ENCODE data around the gene LPXN.

Gene LPXN

DNA sequence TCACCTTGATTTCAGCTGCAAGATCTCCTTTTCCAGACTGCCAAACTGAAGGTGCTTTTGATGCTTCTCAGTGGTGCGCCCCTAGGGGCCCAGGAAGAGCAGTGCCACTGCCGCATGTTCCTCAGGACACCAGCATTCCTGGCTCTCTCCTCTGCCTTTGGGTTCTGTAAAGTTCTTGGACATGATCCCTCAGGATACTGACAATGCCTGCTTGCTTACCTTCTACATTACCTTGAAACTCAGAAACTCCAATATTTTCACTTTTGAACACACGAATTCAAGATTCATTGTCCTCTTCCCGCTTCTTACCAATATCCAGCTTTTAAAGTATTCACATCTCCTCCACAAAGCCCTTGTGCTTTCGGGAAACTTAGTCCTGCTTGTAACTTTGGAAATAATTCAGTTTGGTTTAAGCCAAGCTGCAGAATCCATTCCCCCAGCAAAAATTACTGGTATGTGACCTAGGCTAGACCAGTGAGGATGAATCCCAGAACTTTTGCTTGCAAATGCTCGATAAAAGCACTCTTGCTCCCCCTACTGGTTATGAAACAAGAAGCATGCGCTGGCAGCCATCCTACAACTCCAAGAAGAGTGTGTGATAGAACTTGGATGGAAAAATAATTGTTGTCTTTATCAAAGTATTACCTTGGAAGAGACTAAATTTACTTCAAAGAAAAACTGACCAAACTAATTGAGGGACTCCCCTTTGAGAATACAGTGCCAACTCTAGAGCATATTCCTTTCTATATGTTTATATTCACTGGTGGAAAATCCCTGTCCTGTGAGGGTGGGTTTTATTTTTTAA is 51.2 kb downstream of the LPXN start:
- no CpG with 5 or more reads among the region's 7 CpGs for WGBS (ENCODE audit: insufficient coverage, insufficient read length)
- Histone ChIP-seq H3K27me3 (ENCODE audit: control insufficient read depth, insufficient read depth, low read length) (no peaks in the 10 kb centered on the region), H3K4me1 (ENCODE audit: control insufficient read depth, insufficient read depth, low read length) (peaks cover 2% of the 10 kb centered on the region; the same call in 1 of the 2 replicates), H3K27ac (ENCODE audit: low read length) (no peak overlapping the region), H3K4me3 (ENCODE audit: low read length) (no peak overlapping the region), H3K9me3 (ENCODE audit: control insufficient read depth, insufficient read depth, low read length) (no peaks in the 10 kb centered on the region), H3K36me3 (ENCODE audit: control insufficient read depth, insufficient read depth, low read length) (no peaks in the 10 kb centered on the region)
- peak; percentile 58 for DNase-seq (ENCODE audit: low read depth, low spot score)

DNA sequence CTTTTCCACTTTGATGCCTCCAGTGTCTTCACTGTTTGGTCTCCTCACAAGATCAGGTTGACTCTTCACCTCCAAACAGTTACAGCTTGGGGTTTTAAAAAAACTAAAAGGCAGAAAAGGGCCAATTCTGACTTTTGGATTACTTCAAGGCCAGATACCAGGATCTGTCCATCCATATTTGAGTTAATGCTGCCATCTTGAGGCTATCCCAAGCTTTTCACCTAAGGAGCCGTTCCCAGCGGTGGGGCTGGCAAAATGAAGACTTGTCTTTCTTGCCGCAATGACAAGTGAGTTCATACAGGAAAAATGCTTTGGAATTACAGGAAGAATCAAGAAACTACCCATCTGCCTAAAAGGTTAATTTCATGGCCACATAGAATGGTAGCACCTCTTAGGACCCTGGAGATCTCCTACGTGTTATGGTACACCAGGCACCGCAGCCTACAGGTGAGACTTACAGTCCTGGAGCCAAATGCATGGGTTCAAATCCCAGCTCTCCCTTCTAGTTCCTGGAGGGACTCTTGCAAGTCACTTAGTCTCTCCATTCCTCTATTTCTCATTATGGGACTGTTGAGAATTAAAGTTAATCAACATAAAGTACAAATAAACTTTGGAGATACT is 61.8 kb downstream of the LPXN start:
- WGBS (ENCODE audit: insufficient coverage, insufficient read length): no CpG with 5 or more reads among the region's 5 CpGs

DNA sequence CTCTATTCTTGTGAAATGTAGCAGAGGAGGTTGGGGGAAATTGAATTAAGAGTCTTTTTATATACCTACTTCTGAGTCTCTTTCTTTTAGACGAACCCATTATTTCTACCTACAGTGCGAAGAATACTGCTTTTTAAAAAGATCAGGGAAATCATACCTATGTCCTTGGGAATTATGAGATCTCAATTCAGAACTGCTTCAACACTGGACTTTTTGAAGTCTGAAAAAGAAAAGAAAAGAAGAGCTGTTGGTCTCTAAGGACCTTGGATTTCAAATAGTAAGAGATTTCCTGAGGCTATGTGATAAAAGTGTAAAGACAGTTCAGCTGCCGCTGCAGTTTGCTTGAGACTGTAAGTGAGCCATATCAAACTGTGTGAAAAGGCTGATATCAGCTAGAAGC is 64.0 kb downstream of the LPXN start:
- no CpG with 5 or more reads among the region's 3 CpGs for WGBS (ENCODE audit: insufficient coverage, insufficient read length)
- no peak for DNase-seq (ENCODE audit: low read depth, low spot score)
- no peaks in the 10 kb centered on the region for H3K36me3 ChIP-seq (ENCODE audit: control insufficient read depth, insufficient read depth, low read length)
- H3K9me3 ChIP-seq (ENCODE audit: control insufficient read depth, insufficient read depth, low read length): no peaks in the 10 kb centered on the region
- H3K27ac ChIP-seq (ENCODE audit: low read length): no peak overlapping the region
- no peaks in the 10 kb centered on the region for H3K27me3 ChIP-seq (ENCODE audit: control insufficient read depth, insufficient read depth, low read length)
- H3K4me1 ChIP-seq (ENCODE audit: control insufficient read depth, insufficient read depth, low read length): no peaks in the 10 kb centered on the region
- no peak overlapping the region for H3K4me3 ChIP-seq (ENCODE audit: low read length)

More for the DNA sequence above, 61.8 kb downstream of the LPXN start:
- Histone ChIP-seq H3K27me3 (ENCODE audit: control insufficient read depth, insufficient read depth, low read length) (no peaks in the 10 kb centered on the region), H3K9me3 (ENCODE audit: control insufficient read depth, insufficient read depth, low read length) (no peaks in the 10 kb centered on the region), H3K36me3 (ENCODE audit: control insufficient read depth, insufficient read depth, low read length) (no peaks in the 10 kb centered on the region), H3K4me3 (ENCODE audit: low read length) (no peak overlapping the region), H3K4me1 (ENCODE audit: control insufficient read depth, insufficient read depth, low read length) (no peaks in the 10 kb centered on the region), H3K27ac (ENCODE audit: low read length) (no peak overlapping the region)
- DNase-seq (ENCODE audit: low read depth, low spot score): peak; percentile 48

DNA sequence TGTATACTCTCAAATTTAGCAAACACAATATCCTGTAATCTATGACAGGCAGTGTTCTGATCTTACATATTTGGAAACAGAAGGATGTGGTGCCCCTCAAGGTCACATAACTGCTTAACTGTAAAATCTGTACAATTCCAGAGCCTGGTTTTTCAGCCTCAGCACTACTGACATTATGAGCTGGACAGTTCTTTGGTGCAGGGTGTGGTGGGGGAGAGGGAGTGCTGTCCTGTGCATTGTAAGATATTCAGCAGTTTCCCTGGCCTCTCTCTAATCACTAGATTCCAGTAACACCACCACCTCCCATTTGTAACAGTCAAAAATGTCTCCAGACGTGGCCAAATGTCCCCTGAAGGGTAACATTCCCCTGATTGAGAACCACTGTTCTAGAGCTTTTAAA is 65.9 kb downstream of the LPXN start:
- Histone ChIP-seq H3K27me3 (ENCODE audit: control insufficient read depth, insufficient read depth, low read length) (no peaks in the 10 kb centered on the region), H3K4me3 (ENCODE audit: low read length) (no peak overlapping the region), H3K27ac (ENCODE audit: low read length) (no peak overlapping the region), H3K4me1 (ENCODE audit: control insufficient read depth, insufficient read depth, low read length) (no peaks in the 10 kb centered on the region), H3K9me3 (ENCODE audit: control insufficient read depth, insufficient read depth, low read length) (no peaks in the 10 kb centered on the region), H3K36me3 (ENCODE audit: control insufficient read depth, insufficient read depth, low read length) (no peaks in the 10 kb centered on the region)
- WGBS (ENCODE audit: insufficient coverage, insufficient read length): no CpG with 5 or more reads among the region's 1 CpG
- no peak for DNase-seq (ENCODE audit: low read depth, low spot score)

DNA sequence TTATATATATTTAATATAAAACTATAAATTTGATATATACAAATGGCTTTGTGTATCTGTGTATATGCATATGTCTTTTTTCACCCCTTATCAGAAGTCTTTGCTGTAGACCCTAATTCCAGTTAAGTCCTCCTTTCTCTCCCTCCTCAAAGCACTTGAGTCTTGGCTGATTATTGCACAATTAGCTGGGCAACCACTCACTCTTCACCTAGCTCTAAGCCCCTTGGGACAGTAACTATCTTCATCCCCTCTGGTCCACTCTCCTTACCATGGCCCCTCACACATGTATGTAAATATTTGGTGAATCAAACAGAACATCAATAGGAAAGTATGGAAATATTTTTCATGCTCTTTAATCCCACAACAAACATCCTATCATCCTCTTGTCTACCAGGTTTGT is 66.8 kb downstream of the LPXN start:
- H3K9me3 ChIP-seq (ENCODE audit: control insufficient read depth, insufficient read depth, low read length): no peaks in the 10 kb centered on the region
- no peaks in the 10 kb centered on the region for H3K36me3 ChIP-seq (ENCODE audit: control insufficient read depth, insufficient read depth, low read length)
- no peak overlapping the region for H3K4me3 ChIP-seq (ENCODE audit: low read length)
- DNase-seq (ENCODE audit: low read depth, low spot score): no peak
- no peak overlapping the region for H3K27ac ChIP-seq (ENCODE audit: low read length)
- no peaks in the 10 kb centered on the region for H3K4me1 ChIP-seq (ENCODE audit: control insufficient read depth, insufficient read depth, low read length)
- no peaks in the 10 kb centered on the region for H3K27me3 ChIP-seq (ENCODE audit: control insufficient read depth, insufficient read depth, low read length)

DNA sequence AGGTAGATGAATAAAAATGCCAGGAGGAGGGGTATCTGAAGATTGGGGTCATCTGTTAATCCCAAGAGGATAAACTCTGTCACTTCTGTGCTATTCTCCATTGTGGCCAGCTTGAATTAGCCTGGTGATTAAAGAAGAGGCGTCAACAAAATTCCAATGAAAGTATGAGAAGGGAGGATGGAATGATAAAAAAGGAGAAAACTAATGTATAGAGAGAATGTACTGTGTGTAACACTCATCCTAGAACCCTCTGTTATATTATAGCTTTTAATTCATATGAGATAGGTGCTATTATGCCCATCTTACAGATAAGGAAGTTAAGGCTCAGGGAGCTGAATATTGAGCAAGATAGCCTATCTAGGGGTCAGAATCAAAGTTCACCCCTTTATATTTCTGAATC is 67.7 kb downstream of the LPXN start, which contains the start of gene OR5B21:
Gene OR5B21, minus strand, starts transcription at position 101 of the 400 bp plus-strand sequence. Its CDS starts 0 bp downstream, at position 101.
- Histone ChIP-seq H3K27ac (ENCODE audit: low read length) (no peak within 1 kb of the TSS), H3K27me3 (ENCODE audit: control insufficient read depth, insufficient read depth, low read length) (no peaks in the 10 kb centered on the region), H3K4me1 (ENCODE audit: control insufficient read depth, insufficient read depth, low read length) (no peaks in the 10 kb centered on the region), H3K9me3 (ENCODE audit: control insufficient read depth, insufficient read depth, low read length) (no peaks in the 10 kb centered on the region), H3K36me3 (ENCODE audit: control insufficient read depth, insufficient read depth, low read length) (no peaks in the 10 kb centered on the region), H3K4me3 (ENCODE audit: low read length) (no peak within 1 kb of the TSS)
- DNase-seq (ENCODE audit: low read depth, low spot score): no peak
- no CpG with 5 or more reads among the region's 1 CpG for WGBS (ENCODE audit: insufficient coverage, insufficient read length)

DNA sequence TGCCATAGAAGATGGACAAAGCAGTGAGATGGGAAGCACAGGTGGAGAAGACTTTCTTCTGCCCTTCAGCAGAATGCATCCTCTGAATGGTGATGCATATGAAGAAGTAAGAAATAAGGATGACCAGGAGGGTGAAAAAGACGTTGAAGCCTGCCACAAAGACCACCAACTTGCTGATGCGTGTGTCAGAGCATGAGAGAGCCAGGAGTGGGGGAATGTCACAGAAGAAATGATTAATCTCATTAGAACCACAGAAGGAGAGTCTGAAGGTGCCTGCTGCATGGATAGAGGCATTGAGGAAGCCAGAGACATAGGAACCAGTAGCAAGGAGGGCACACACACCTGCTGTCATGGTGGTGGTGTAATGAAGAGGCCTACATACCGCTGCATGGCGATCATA is 68.3 kb downstream of the LPXN start:
- H3K4me1 ChIP-seq (ENCODE audit: control insufficient read depth, insufficient read depth, low read length): no peaks in the 10 kb centered on the region
- H3K9me3 ChIP-seq (ENCODE audit: control insufficient read depth, insufficient read depth, low read length): no peaks in the 10 kb centered on the region
- no peaks in the 10 kb centered on the region for H3K27me3 ChIP-seq (ENCODE audit: control insufficient read depth, insufficient read depth, low read length)
- H3K4me3 ChIP-seq (ENCODE audit: low read length): no peak overlapping the region
- no CpG with 5 or more reads among the region's 4 CpGs for WGBS (ENCODE audit: insufficient coverage, insufficient read length)
- H3K27ac ChIP-seq (ENCODE audit: low read length): no peak overlapping the region
- no peaks in the 10 kb centered on the region for H3K36me3 ChIP-seq (ENCODE audit: control insufficient read depth, insufficient read depth, low read length)
- no peak for DNase-seq (ENCODE audit: low read depth, low spot score)

DNA sequence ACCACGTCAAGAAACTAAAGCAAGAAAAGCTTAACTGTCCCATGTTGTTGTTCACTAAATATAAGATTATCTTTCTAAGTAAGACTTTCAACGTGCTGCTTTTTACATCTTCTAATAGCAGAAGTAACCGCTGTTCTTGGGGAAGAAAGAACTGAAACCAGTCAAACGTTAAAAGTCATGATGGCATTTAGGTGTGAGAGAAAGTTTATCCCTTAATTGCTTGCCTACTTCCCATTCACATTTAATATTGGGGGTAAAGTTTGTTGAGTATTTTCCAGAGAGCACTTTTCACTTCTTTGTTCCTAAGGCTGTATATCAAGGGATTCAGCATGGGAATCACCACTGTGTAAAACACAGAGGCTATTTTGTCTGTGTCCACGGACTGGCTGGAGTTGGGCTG is 68.7 kb downstream of the LPXN start:
- no peaks in the 10 kb centered on the region for H3K4me1 ChIP-seq (ENCODE audit: control insufficient read depth, insufficient read depth, low read length)
- no peak overlapping the region for H3K4me3 ChIP-seq (ENCODE audit: low read length)
- WGBS (ENCODE audit: insufficient coverage, insufficient read length): no CpG with 5 or more reads among the region's 5 CpGs
- H3K27me3 ChIP-seq (ENCODE audit: control insufficient read depth, insufficient read depth, low read length): no peaks in the 10 kb centered on the region
- no peak for DNase-seq (ENCODE audit: low read depth, low spot score)
- no peaks in the 10 kb centered on the region for H3K36me3 ChIP-seq (ENCODE audit: control insufficient read depth, insufficient read depth, low read length)
- H3K27ac ChIP-seq (ENCODE audit: low read length): no peak overlapping the region
- H3K9me3 ChIP-seq (ENCODE audit: control insufficient read depth, insufficient read depth, low read length): no peaks in the 10 kb centered on the region

DNA sequence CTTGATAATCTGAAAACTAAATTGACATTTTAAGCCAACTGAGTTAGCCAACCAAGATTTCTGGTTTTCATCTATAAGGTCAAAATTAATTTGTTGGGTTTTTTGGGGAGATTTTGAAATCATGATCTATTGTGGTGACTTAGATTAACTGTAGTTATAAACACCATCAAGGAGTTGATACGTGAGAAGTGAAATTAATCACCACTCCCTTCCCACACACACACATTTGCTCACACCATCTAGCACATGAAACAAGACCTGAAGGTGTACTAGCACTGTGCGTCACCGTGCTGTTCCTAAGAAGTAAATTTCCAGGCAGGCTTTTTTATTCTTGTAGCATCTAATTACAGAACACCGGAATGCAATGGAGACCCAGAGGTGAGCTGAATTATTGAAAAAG is 69.8 kb downstream of the LPXN start:
- no CpG with 5 or more reads among the region's 4 CpGs for WGBS (ENCODE audit: insufficient coverage, insufficient read length)
- no peaks in the 10 kb centered on the region for H3K9me3 ChIP-seq (ENCODE audit: control insufficient read depth, insufficient read depth, low read length)
- H3K4me3 ChIP-seq (ENCODE audit: low read length): no peak overlapping the region
- no peaks in the 10 kb centered on the region for H3K36me3 ChIP-seq (ENCODE audit: control insufficient read depth, insufficient read depth, low read length)
- no peaks in the 10 kb centered on the region for H3K27me3 ChIP-seq (ENCODE audit: control insufficient read depth, insufficient read depth, low read length)
- H3K4me1 ChIP-seq (ENCODE audit: control insufficient read depth, insufficient read depth, low read length): no peaks in the 10 kb centered on the region
- no peak overlapping the region for H3K27ac ChIP-seq (ENCODE audit: low read length)
- DNase-seq (ENCODE audit: low read depth, low spot score): no peak

DNA sequence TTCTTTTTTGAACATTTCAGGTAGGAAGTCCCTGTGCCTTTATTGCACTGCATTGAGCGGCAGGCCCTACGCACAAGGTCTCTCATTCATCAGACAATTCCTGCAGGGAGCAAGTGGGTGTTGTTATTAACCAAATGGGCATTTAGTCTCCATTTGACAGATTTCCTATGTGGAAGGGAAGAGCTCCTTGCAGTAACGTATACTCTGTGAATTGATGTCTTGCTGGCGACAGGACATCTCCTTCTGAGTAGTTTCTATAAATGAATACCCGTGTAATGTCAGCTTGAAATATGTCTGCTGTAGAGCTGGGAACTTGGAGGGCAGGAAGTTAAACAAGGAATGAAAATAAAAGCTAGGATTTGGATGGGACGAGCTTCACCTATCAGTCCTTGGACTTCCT is 71.4 kb downstream of the LPXN start:
- Histone ChIP-seq H3K27me3 (ENCODE audit: control insufficient read depth, insufficient read depth, low read length) (no peaks in the 10 kb centered on the region), H3K4me3 (ENCODE audit: low read length) (no peak overlapping the region), H3K9me3 (ENCODE audit: control insufficient read depth, insufficient read depth, low read length) (no peaks in the 10 kb centered on the region), H3K36me3 (ENCODE audit: control insufficient read depth, insufficient read depth, low read length) (no peaks in the 10 kb centered on the region), H3K27ac (ENCODE audit: low read length) (no peak overlapping the region), H3K4me1 (ENCODE audit: control insufficient read depth, insufficient read depth, low read length) (no peaks in the 10 kb centered on the region)
- no CpG with 5 or more reads among the region's 6 CpGs for WGBS (ENCODE audit: insufficient coverage, insufficient read length)
- DNase-seq (ENCODE audit: low read depth, low spot score): no peak
